Measurements from ENCODE around the gene AHCYL1.

- TF ChIP-seq CTCF (IDR thresholded peaks at IDR 0.05; ENCODE audit: poor library complexity) = no peak
- TF ChIP-seq EZH2 (IDR thresholded peaks at IDR 0.05; ENCODE audit: borderline replicate concordance) = no peak
Observed at GRCh38 chr1:109969907-109970306, 14.7 kb upstream of the AHCYL1 start.

Measured in hepatocyte (in vitro differentiated cells).